HepG2 (cell line): ENCODE measurements around the gene ABCA4. TPM values are rescaled to one million over a fixed set of nuclear protein-coding genes. Genes with fewer than 3 reads are reported as not detected.

Source experiments
- CHD2 ChIP-seq: IDR thresholded peaks from 2 replicates; pipeline ENCODE4 v1.6.1; 2011; ENCODE audit warnings: low read depth, low read length, improper control_type of control experiment
- FOSL2 ChIP-seq: sonication (generic); formaldehyde crosslinking; IDR thresholded peaks from 2 replicates; pipeline ENCODE4 v1.4.0; 2020; ENCODE audit warnings: missing genetic modification reagents
- FOXP1 ChIP-seq, 2 experiments: fragments of 450-650 bp in 1 of 2; IDR thresholded peaks; 2 replicates each; pipeline ENCODE4 v1.6.1; 2017 to 2018; ENCODE audit warnings: antibody characterized with exemption in 1 of 2
- HMG20A ChIP-seq: IDR thresholded peaks from 2 replicates; pipeline ENCODE4 v1.6.1; 2016; ENCODE audit warnings: borderline replicate concordance
- HMG20B ChIP-seq: conservative IDR thresholded peaks from 2 replicates; pipeline ENCODE4 v1.6.1; 2016; ENCODE audit warnings: missing genetic modification reagents, missing compliant biosample characterization
- KMT2A ChIP-seq: sonication (generic); formaldehyde crosslinking; IDR thresholded peaks from 2 replicates; pipeline ENCODE4 v1.4.0; 2020; ENCODE audit warnings: missing genetic modification reagents
- MBD4 ChIP-seq: IDR thresholded peaks from 2 replicates; pipeline ENCODE4 v1.6.1; 2012; ENCODE audit warnings: low read length, inconsistent platforms, borderline replicate concordance
- MTA1 ChIP-seq: sonication (generic); formaldehyde crosslinking; IDR thresholded peaks from 2 replicates; pipeline ENCODE4 v1.4.0; 2020; ENCODE audit warnings: missing genetic modification reagents, mild to moderate bottlenecking, borderline replicate concordance
- NR2F6 ChIP-seq, 2 experiments: IDR thresholded peaks; 2 replicates each; pipeline ENCODE4 v1.6.1; 2016; ENCODE audit warnings: antibody characterized with exemption in 1 of 2, mild to moderate bottlenecking in 1 of 2
- POLR2AphosphoS5 ChIP-seq: IDR thresholded peaks from 2 replicates; pipeline ENCODE4 v1.6.1; 2012; ENCODE audit warnings: low read depth, low read length
- RAD51 ChIP-seq: fragments of 450-650 bp; IDR thresholded peaks from 2 replicates; pipeline ENCODE4 v1.6.1; 2016; ENCODE audit warnings: borderline replicate concordance
- RARA ChIP-seq: IDR thresholded peaks from 2 replicates; pipeline ENCODE4 v1.6.1; 2016; ENCODE audit warnings: missing genetic modification reagents, missing compliant biosample characterization
- TAF15 ChIP-seq: fragments of 200-400 bp; formaldehyde crosslinking; IDR thresholded peaks from one replicate; pipeline ENCODE4 v1.6.1; 2018; ENCODE audit warnings: mild to moderate bottlenecking, low read depth, low read length; ENCODE audit not compliant: poor library complexity, severe bottlenecking
- TARDBP ChIP-seq: sonication (generic); formaldehyde crosslinking; IDR thresholded peaks from 2 replicates; pipeline ENCODE4 v1.8.0; 2022; ENCODE audit warnings: mild to moderate bottlenecking, missing genetic modification reagents
- THAP11 ChIP-seq: IDR thresholded peaks from 2 replicates; pipeline ENCODE4 v1.6.1; 2016; ENCODE audit warnings: missing biosample characterization, missing genetic modification reagents
- ZGPAT ChIP-seq: IDR thresholded peaks from 2 replicates; pipeline ENCODE4 v1.6.1; 2016; ENCODE audit warnings: mild to moderate bottlenecking
- ZIK1 ChIP-seq: sonication (generic); formaldehyde crosslinking; IDR thresholded peaks from 2 replicates; pipeline ENCODE4 v1.5.0; 2020; ENCODE audit warnings: mild to moderate bottlenecking, low read depth, missing genetic modification reagents, borderline replicate concordance
- ZNF292 ChIP-seq: sonication (generic); formaldehyde crosslinking; IDR thresholded peaks from 2 replicates; pipeline ENCODE4 v1.8.1; 2022; ENCODE audit warnings: mild to moderate bottlenecking, low read depth, missing genetic modification reagents, borderline replicate concordance
- polyA plus RNA-seq, 8 experiments: library from polyadenylated mRNA; depleted of rRNA in 3 of 8; stranded (reverse) in 7 of 8; unstranded in 1 of 8; fragments of >200 nt; fragmentation: Illumina TruSeq in 4 of 8; extraction: Trizol in 4 of 8; gene quantifications; 2 replicates each; pipeline versions ENCODE4 v1.2.1 to v1.2.3, GENCODE V29; 2011 to 2016; ENCODE audit warnings: low read depth in 4 of 8, missing spikeins in 1 of 8, mixed read lengths in 1 of 8; ENCODE audit not compliant: insufficient read depth in 1 of 8
- total RNA-seq, 5 experiments: library from RNA; depleted of rRNA; stranded (reverse); fragments of >200 nt; fragmentation: Illumina TruSeq; extraction: Trizol; gene quantifications; 2 replicates each; pipeline ENCODE4 v1.2.3, GENCODE V29; 2016; ENCODE audit warnings: low read depth in 1 of 5
- TF ChIP-seq, protein P1 (sequence below), 2 experiments: sonication (generic) in 1 of 2; formaldehyde crosslinking in 1 of 2; IDR thresholded peaks; 2 replicates each; pipeline versions ENCODE4 v1.5.1 to v1.6.1; 2011 to 2020; ENCODE audit warnings: borderline replicate concordance in 1 of 2, low read depth in 1 of 2, low read length in 1 of 2, mild to moderate bottlenecking in 1 of 2, missing genetic modification reagents in 1 of 2, moderate library complexity in 1 of 2
- TF ChIP-seq, protein P2 (sequence below): sonication (generic); formaldehyde crosslinking; IDR thresholded peaks from 2 replicates; pipeline ENCODE4 v1.4.0; 2020; ENCODE audit warnings: missing genetic modification reagents, borderline replicate concordance

Gene ABCA4
- total and polyA plus RNA-seq, 2 of the 13 experiments (the other 11 are each of a cell fraction or from before 2014, with no cell fraction given): 0.24 to 0.67 TPM

GRCh38 chr1:94125551-94126514, 4.9 kb upstream of the ABCA4 start (continued):
- TF ChIP-seq, protein P1, sequence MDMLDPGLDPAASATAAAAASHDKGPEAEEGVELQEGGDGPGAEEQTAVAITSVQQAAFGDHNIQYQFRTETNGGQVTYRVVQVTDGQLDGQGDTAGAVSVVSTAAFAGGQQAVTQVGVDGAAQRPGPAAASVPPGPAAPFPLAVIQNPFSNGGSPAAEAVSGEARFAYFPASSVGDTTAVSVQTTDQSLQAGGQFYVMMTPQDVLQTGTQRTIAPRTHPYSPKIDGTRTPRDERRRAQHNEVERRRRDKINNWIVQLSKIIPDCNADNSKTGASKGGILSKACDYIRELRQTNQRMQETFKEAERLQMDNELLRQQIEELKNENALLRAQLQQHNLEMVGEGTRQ (IDR thresholded peaks at IDR 0.05; ENCODE audit: low read depth, low read length): peak; percentile 89
- TF ChIP-seq, protein P1 (CRISPR knock-in tag; IDR thresholded peaks at IDR 0.05; ENCODE audit: borderline replicate concordance): peak; percentile 92; the same call in 1 of the 2 replicates
- TF ChIP-seq FOXP1 (IDR thresholded peaks at IDR 0.05) (0 out of 2 replicates have a peak, but pooled peaks have one; percentile 45), FOXP1 (CRISPR knock-in tag; IDR thresholded peaks at IDR 0.05) (peak; percentile 93), RARA (CRISPR knock-in tag) (peak; percentile 98), MTA1 (CRISPR knock-in tag) (no peak), KMT2A (CRISPR knock-in tag) (peak; percentile 48; the same call in 1 of the 2 replicates), POLR2AphosphoS5 (peak; percentile 62), ZNF292 (CRISPR knock-in tag) (peak; percentile 83; the same call in 1 of the 2 replicates), ZGPAT (peak; percentile 73), TAF15 (no peak), CHD2 (no peak), RAD51 (peak; percentile 73), HMG20B (CRISPR knock-in tag) (0 out of 2 replicates have a peak, but pooled peaks have one; percentile 54), FOSL2 (CRISPR knock-in tag) (peak; percentile 72), NR2F6 (IDR thresholded peaks at IDR 0.05) (peak; percentile 79), NR2F6 (CRISPR knock-in tag; IDR thresholded peaks at IDR 0.05) (peak; percentile 85), TARDBP (CRISPR knock-in tag) (peak; percentile 70), ZIK1 (no peak), THAP11 (peak; percentile 52), HMG20A (CRISPR knock-in tag) (peak; percentile 68), MBD4 (peak; percentile 33; the same call in 1 of the 2 replicates)
- TF ChIP-seq, protein P2, sequence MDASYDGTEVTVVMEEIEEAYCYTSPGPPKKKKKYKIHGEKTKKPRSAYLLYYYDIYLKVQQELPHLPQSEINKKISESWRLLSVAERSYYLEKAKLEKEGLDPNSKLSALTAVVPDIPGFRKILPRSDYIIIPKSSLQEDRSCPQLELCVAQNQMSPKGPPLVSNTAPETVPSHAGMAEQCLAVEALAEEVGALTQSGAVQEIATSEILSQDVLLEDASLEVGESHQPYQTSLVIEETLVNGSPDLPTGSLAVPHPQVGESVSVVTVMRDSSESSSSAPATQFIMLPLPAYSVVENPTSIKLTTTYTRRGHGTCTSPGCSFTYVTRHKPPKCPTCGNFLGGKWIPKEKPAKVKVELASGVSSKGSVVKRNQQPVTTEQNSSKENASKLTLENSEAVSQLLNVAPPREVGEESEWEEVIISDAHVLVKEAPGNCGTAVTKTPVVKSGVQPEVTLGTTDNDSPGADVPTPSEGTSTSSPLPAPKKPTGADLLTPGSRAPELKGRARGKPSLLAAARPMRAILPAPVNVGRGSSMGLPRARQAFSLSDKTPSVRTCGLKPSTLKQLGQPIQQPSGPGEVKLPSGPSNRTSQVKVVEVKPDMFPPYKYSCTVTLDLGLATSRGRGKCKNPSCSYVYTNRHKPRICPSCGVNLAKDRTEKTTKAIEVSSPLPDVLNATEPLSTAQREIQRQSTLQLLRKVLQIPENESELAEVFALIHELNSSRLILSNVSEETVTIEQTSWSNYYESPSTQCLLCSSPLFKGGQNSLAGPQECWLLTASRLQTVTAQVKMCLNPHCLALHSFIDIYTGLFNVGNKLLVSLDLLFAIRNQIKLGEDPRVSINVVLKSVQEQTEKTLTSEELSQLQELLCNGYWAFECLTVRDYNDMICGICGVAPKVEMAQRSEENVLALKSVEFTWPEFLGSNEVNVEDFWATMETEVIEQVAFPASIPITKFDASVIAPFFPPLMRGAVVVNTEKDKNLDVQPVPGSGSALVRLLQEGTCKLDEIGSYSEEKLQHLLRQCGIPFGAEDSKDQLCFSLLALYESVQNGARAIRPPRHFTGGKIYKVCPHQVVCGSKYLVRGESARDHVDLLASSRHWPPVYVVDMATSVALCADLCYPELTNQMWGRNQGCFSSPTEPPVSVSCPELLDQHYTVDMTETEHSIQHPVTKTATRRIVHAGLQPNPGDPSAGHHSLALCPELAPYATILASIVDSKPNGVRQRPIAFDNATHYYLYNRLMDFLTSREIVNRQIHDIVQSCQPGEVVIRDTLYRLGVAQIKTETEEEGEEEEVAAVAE (CRISPR knock-in tag): peak; percentile 80; the same call in 1 of the 2 replicates
